HG03342 (cell line): ENCODE measurements around the gene VIPR2.
"Not testable (repeated sequence)": the region's sequence is repeated elsewhere in the genome, so short reads cannot be mapped to it uniquely, and the experiment has no call there.

Experiments used
- ATAC-seq: cut with Tn5 transposase; IDR thresholded peaks from one replicate; pipeline ENCODE4 v1.9.1; 2021; ENCODE audit warnings: mild to moderate bottlenecking, moderate library complexity; ENCODE audit not compliant: unreplicated experiment

The VIPR2 gene

GRCh38 chr7:159094023-159094740, 50.5 kb downstream of the VIPR2 start:
- ATAC-seq: no peak

DNA sequence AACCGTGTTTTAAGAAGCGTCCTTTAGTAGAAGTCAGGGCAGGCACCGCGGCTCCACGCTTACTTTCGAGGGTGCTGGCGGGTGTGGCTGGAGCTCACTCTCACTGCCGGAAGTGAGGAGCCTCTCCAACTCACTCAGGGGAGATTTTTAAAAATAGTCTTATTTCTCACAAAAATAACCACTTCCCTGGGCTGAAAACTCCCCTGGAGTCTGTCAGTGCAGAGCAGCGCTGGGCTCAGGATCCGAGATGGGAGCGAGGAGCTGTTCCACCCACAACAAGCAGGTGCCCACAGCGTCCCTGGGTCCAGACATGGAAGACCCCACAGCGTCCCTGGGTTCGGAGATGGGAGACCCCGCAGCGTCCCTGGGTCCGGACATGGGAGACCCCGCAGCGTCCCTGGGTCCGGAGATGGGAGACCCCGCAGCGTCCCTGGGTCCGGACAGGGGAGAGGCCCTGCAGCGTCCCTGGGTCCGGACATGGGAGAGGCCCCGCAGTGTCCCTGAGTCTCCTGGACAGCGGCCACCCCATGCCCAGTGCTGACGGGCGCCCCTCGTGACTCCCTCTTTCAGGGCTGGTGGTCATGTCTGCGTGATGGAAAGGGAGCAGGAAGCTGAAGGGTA, 51.2 kb downstream of the VIPR2 start:
- no peak for ATAC-seq

DNA sequence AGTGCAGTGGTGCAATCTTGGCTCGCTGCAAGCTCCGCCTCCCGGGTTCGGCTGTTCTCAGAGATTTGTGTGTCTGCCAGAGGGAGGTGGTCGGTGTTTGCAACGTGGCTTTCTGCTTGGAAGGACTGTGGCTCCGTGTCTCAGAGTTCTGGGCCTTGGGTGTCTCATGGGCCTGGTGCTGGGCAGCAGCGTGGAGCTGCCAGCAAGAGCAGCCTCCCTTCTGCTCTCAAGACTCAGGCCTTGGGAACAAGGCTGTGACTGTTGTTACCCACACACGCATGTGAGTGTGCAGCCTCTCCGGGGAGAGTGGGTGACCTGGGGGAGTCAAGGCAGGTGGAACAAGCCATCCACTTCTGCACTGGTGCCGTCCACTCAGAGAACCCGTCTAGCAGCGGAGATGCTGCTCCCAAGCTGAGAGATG, 52.0 kb downstream of the VIPR2 start:
- no peak for ATAC-seq

- no peak for ATAC-seq
These were observed 52.9 kb downstream of the VIPR2 start for GRCh38 chr7:159091480-159092475.

DNA sequence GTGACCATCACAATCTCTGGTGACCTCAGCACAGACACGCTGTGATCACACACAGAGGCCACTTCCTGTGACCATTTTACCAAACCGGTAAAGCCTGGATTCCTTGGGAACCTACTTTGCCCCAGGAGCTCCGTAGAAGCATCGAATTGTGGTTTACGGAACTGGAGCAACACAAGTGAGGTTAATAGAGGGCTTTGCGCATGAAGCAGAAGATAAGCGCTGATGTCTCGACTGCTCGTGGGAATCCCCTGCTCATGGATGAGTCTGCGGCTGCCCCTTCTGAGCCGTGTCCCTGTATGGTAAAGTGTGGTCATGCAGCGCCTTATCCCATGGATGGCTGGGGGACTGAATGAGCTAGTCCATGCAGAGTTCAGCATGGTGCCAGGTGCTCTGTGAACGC, 53.6 kb downstream of the VIPR2 start:
- no peak for ATAC-seq

- no peak for ATAC-seq
These were observed 56.4 kb downstream of the VIPR2 start for GRCh38 chr7:159088016-159088865.

GRCh38 chr7:159086301-159086925, 58.3 kb downstream of the VIPR2 start:
- ATAC-seq: no peak

DNA sequence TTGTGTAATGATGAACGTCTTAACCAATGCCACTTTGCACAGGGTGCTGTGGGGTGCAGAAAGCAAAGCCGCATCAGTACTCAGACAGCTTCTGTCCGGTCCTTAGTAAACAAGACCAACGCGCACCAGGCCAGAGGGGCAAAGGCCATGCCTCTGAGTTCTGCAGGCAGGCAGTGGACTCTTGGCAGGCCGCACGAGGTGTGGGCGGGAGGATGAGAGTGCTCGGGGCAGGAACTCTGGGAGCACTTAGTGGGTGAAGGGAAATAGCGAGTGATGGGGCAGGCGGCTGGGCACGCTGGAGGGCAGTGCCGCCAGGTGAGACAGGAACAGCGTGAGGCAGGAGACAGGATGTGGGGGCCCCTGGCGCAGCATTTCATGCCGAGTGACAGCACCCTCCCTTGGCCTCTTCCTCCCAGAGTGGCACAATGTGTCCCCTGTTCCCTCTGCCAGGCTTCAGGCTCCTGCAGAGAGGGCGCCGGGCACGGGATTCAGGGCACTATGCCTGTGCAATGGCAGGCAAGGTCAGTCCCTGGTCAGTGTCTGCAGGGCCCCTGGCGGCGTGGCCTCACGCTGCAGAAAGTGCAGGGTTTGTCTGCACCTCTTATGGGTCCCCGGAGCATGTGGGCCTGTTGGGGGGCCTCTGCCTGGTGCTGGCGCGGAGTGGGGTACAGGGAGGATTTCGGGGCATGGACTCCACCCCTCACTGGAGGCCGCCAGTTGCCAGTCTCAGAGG, 60.4 kb downstream of the VIPR2 start:
- ATAC-seq: no peak

DNA sequence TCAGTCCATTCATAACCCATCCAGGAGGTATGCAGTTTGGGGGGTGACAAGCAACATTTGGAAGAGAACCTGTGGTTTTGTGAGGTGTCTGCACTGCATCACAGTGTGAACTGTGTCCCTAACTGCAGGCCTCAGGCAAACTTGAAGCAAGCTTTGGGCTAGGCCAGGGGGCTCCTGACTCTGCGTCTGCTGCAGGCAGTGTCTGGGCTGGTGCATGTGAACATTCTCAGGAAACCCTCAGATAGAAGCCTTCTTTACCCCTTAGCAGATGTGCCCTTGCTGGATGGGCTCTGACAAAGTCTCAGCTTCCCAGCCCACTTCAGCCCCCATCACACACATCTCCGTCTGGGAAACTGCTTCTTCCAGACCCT, 61.0 kb downstream of the VIPR2 start:
- no peak for ATAC-seq

DNA sequence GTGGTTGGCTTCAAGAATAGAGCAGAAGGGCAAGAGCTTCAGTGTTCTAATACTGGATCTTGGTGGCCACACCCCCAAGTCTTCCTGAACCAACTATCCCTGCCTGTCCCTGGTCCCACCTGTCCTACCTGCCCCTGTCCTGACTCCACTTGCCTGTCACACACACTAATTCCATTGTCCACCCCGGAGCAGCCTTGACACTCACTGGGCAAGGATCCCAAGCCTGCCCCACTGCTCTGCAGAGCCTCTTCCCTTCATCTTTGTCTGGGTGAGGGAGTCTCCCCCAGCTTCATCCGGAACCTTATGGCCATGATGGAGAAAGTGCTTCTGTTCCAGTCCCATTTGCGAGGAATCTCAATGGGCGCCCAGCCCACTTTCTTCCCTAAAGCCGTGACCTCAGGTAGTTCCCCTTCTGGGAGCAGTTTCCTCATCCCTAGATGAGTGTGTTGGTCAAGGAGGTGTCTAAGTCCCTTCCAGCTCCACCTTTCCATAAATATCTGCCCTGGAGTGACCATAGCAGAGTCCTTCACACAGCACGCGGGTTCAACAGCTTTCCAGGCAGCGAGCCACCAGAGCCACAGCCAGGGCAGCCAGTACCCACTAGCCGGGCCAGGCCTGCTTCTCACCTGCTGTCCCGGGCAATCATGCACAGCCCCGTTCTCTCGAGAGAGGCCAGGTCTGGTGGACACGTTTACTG, 61.5 kb downstream of the VIPR2 start:
- no peak for ATAC-seq

DNA sequence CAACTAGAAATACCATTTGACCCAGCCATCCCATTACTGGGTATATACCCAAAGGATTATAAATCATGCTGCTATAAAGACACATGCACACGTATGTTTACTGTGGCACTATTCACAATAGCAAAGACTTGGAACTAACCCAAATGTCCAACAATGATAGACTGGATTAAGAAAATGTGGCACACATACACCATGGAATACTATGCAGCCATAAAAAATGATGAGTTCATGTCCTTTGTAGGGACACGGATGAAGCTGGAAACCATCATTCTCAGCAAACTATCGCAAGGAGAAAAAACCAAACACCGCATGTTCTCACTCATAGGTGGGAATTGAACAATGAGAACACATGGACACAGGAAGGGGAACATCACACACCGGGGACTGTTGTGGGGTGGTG, 62.6 kb downstream of the VIPR2 start:
- not testable (repeated sequence) for ATAC-seq

GRCh38 chr7:159078911-159079270, 65.8 kb downstream of the VIPR2 start:
- ATAC-seq: no peak

DNA sequence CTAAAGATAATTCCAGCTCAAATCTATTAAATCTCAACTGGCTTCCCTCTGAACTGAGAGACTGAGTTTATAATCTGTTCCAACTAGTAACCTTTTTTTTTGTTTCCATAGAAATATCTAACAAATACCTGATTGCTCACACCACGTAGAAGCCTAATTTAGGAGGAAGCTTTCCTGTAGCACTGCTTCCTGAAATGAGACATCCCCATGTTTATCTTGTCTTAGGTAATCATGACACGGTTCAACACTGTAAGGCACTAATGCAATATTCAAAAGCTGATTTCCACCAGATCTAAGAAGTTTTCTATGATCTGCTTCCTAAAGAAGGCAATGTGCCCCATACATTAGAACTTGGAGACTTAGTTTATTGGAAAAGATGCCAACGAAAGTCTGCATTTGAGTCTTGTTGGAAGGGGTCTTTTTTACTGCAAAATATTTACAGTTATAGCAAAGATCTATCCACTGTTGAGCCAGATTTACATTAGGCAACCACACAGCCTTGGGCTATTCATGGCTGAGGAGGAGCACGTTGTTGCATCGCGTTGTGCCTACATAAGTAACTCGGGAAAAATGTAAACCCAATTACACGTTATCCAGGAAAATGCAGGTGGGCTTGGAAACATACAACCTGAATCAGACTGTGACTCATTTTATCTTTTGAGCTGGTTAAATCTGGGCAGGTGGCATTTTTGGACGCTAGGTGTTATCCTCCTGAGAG, 66.3 kb downstream of the VIPR2 start:
- ATAC-seq: no peak

DNA sequence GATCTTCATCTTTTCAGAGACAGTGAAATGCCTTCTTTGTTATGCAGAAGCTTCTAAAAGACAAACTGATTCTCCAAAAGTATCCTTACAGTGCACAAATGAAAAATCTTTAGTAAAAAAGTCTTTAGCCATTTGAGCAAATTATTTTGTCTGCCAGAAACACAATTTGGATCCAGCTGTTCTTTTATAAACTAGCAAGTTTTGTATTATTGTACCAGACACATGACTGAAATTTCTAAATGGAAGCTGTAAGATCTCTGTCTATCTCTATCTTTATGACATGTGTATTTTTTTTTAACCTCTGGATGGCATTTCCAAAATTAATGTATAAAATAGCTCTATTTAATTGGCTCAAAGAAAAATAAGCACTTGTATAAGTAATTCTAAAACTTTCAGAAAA, 68.3 kb downstream of the VIPR2 start:
- ATAC-seq: no peak

DNA sequence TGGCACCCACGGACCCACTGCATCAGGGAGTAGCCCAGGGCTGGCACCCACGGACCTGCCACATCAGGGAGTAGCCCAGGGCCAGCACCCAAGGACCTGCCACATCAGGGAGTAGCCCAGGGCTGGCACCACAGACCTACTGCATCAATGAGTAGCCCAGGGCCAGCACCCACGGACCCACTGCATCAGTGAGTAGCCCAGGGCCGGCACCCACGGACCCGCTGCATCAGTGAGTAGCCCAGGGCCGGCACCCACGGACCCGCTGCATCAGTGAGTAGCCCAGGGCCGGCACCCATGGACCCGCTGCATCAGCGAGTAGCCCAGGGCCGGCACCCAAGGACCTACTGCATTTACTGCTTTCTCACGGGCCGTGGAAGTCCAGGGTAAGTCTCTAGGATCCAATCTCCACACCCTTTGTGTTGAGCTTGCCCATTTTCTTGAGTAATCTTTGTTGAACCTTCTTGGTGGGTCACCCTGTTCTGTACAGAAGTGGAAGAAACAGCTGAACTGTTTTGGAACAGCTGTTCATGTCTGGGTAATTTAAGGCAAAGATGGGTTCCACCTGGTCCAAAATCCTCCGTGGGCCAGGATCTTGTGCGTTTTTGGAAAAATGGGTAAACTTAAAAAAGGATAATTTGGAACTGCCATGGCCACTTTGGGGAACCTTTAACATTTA, 69.0 kb downstream of the VIPR2 start:
- ATAC-seq: no peak

GRCh38 chr7:159071260-159071659, 73.4 kb downstream of the VIPR2 start:
- ATAC-seq: no peak

GRCh38 chr7:159070431-159071148, 74.1 kb downstream of the VIPR2 start:
- no peak for ATAC-seq
